Testis (tissue), 3 donors: Measurements from ENCODE around the gene HSDL1. TPM values are rescaled to one million over a fixed set of nuclear protein-coding genes. Genes with fewer than 3 reads are reported as not detected.
A peak's percentile ranks its signal among the peaks of the same experiment; 100 is the strongest.

ENCODE experiments used
- DNase-seq: peaks from one replicate; pipeline ENCODE4 v3.0.0-alpha.2; 2019
- H3K27ac ChIP-seq, 2 donors: fragments of 200-600 bp; sonication (generic); one replicate each; pipeline ENCODE4 v1.5.1; 2019
- H3K27me3 ChIP-seq: fragments of 200-600 bp; sonication (generic); one replicate; pipeline ENCODE4 v1.5.1; 2019
- H3K36me3 ChIP-seq: fragments of 200-600 bp; sonication (generic); one replicate; pipeline ENCODE4 v1.5.1; 2017; ENCODE audit warnings: low read depth; ENCODE audit errors: missing control alignments
- H3K4me1 ChIP-seq: fragments of 200-600 bp; sonication (generic); one replicate; pipeline ENCODE4 v1.5.1; 2019
- H3K4me3 ChIP-seq, 2 donors: fragments of 200-600 bp; sonication (generic); one replicate each; pipeline ENCODE4 v1.5.1; 2017 to 2019
- H3K9me3 ChIP-seq: fragments of 200-600 bp; sonication (generic); one replicate; pipeline ENCODE4 v1.5.1; 2017
- CTCF ChIP-seq, 3 experiments: fragments of 450-650 bp in 2 of 3; fragments of 200-600 bp in 1 of 3; sonication (generic) in 1 of 3; IDR thresholded peaks; one replicate each; pipeline ENCODE4 v1.5.1; 2016 to 2019; ENCODE audit warnings: antibody characterized with exemption in 3 of 3, mild to moderate bottlenecking in 2 of 3, moderate library complexity in 1 of 3
- POLR2A ChIP-seq: fragments of 450-650 bp; IDR thresholded peaks from one replicate; pipeline ENCODE4 v1.6.1; 2017; ENCODE audit warnings: antibody characterized with exemption, mild to moderate bottlenecking, moderate library complexity
- WGBS, 2 donors: methylation state at CpG; one replicate each; pipeline ENCODE4 v1.1.5; 2018; 5-methylcytosine and 5-hydroxymethylcytosine counted together
- intact Hi-C: fragments of 100-400 bp; cut with DNase I; formaldehyde crosslinking; loops from one replicate; pipeline ENCODE4 v1.15.1; 2023; ENCODE audit warnings: low total_unique reads
- polyA plus RNA-seq: library from polyadenylated mRNA; stranded (reverse); fragments of 350-450 nt; fragmentation: Illumina TruSeq; extraction: RNeasy Lipid Tissue Mini Kit (QIAGEN cat#74804); gene quantifications from one replicate; pipeline ENCODE4 v1.2.3, GENCODE V29; 2014; ENCODE audit warnings: low read depth, low replicate concordance; ENCODE audit not compliant: insufficient read depth
- total RNA-seq, 2 donors: library from RNA; depleted of rRNA; stranded (reverse); fragments of >200 nt; gene quantifications; one replicate each; pipeline ENCODE4 v1.2.3, GENCODE V29; 2016

HSDL1 gene
- total and polyA plus RNA-seq, 3 donors from 2014 or later: 29.0 to 37.9 (median 31.3) TPM

GRCh38 chr16:84087001-84087400, 58.0 kb downstream of the HSDL1 start:
- intact Hi-C loops: loop anchor here (2.0 kb wide), 1 partner anchor 30 kb away; the partner anchor contains the start of gene MBTPS1

GRCh38 chr16:84086341-84086740, 58.6 kb downstream of the HSDL1 start:
- no peaks in the 10 kb centered on the region for H3K9me3 ChIP-seq
- H3K4me3 ChIP-seq: no peak overlapping the region
- peak; percentile 84 for DNase-seq
- 44 to 69% methylated on average over 11 of the region's 11 CpGs for WGBS, 2 donors
- H3K27ac ChIP-seq: peak overlapping the region; percentile 3 to 25
- intact Hi-C loops: loop anchor here (2.0 kb wide), 1 partner anchor 30 kb away; the partner anchor contains the start of gene MBTPS1
- no peaks in the 10 kb centered on the region for H3K27me3 ChIP-seq
- TF ChIP-seq CTCF (IDR thresholded peaks at IDR 0.05) (no peak), POLR2A (no peak)
- H3K36me3 ChIP-seq: no peaks in the 10 kb centered on the region
- peaks cover 28% of the 10 kb centered on the region for H3K4me1 ChIP-seq

More at GRCh38 chr16:84087001-84087400, 58.0 kb downstream of the HSDL1 start:
- DNase-seq: no peak
- Histone ChIP-seq H3K4me3 (no peak overlapping the region), H3K9me3 (no peaks in the 10 kb centered on the region), H3K27me3 (no peaks in the 10 kb centered on the region), H3K27ac (peak overlapping the region in 1 of 2 donors; percentile 64), H3K4me1 (peaks cover 21% of the 10 kb centered on the region), H3K36me3 (no peaks in the 10 kb centered on the region)
- WGBS, 2 donors: 81 to 82% methylated on average over 12 of the region's 12 CpGs
- TF ChIP-seq CTCF (IDR thresholded peaks at IDR 0.05) (no peak), POLR2A (no peak)

GRCh38 chr16:84085773-84086172, 59.2 kb downstream of the HSDL1 start:
- TF ChIP-seq CTCF (IDR thresholded peaks at IDR 0.05) (no peak), POLR2A (no peak)
- Histone ChIP-seq H3K27ac (peak overlapping the region in 1 of 2 donors; percentile 3), H3K4me1 (peaks cover 33% of the 10 kb centered on the region), H3K4me3 (no peak overlapping the region), H3K27me3 (no peaks in the 10 kb centered on the region), H3K9me3 (no peaks in the 10 kb centered on the region), H3K36me3 (no peaks in the 10 kb centered on the region)
- WGBS, 2 donors: 32 to 43% methylated on average over 6 of the region's 6 CpGs
- no peak for DNase-seq
- intact Hi-C loops: loop anchor here (2.0 kb wide), 1 partner anchor 31 kb away; the partner anchor contains the start of gene MBTPS1

GRCh38 chr16:84085271-84085667, 59.7 kb downstream of the HSDL1 start:
- Histone ChIP-seq H3K4me1 (peaks cover 36% of the 10 kb centered on the region), H3K9me3 (no peaks in the 10 kb centered on the region), H3K36me3 (no peaks in the 10 kb centered on the region), H3K27ac (peak overlapping the region in 1 of 2 donors; percentile 3), H3K4me3 (no peak overlapping the region), H3K27me3 (no peaks in the 10 kb centered on the region)
- intact Hi-C loops: no loop called here
- no peak for TF ChIP-seq POLR2A
- 74 to 78% methylated on average over 8 of the region's 8 CpGs for WGBS, 2 donors
- no peak for DNase-seq

GRCh38 chr16:84084570-84085270, 60.3 kb downstream of the HSDL1 start:
- DNase-seq: peak; percentile 82
- Histone ChIP-seq H3K27ac (peak overlapping the region in 1 of 2 donors; percentile 3), H3K4me1 (peaks cover 36% of the 10 kb centered on the region), H3K36me3 (no peaks in the 10 kb centered on the region), H3K4me3 (no peak overlapping the region), H3K9me3 (no peaks in the 10 kb centered on the region), H3K27me3 (no peaks in the 10 kb centered on the region)
- TF ChIP-seq POLR2A (no peak), CTCF (IDR thresholded peaks at IDR 0.05) (peak; percentile 33 to 45 (median 35))
- 78 to 82% methylated on average over 9 to 11 of the region's 11 CpGs for WGBS, 2 donors
- intact Hi-C loops: no loop called here
